IPS DF 4.7 (cell line): ENCODE measurements around the gene PRKCA.
"Not testable (repeated sequence)": the region's sequence is repeated elsewhere in the genome, so short reads cannot be mapped to it uniquely, and the experiment has no call there.

Experiments used
- DNase-seq: peaks from one replicate; pipeline ENCODE4 v3.0.0-alpha.2; 2013; ENCODE audit warnings: low spot score; ENCODE audit errors: extremely low read depth

PRKCA gene

GRCh38 chr17:66435182-66435581, 132.8 kb downstream of the PRKCA start:
- DNase-seq, result no peak

GRCh38 chr17:66436631-66437030, 134.2 kb downstream of the PRKCA start:
- no peak for DNase-seq

GRCh38 chr17:66437476-66438026, 135.1 kb downstream of the PRKCA start:
- DNase-seq, result no peak

- no peak for DNase-seq
These were observed 135.7 kb downstream of the PRKCA start for GRCh38 chr17:66438101-66438500.

GRCh38 chr17:66441101-66441661, 138.8 kb downstream of the PRKCA start:
- DNase-seq, result no peak

- DNase-seq, result no peak
These were observed 140.8 kb downstream of the PRKCA start for GRCh38 chr17:66443166-66443565.

- DNase-seq, result no peak
These were observed 141.2 kb downstream of the PRKCA start for GRCh38 chr17:66443606-66444005.

- DNase-seq, result no peak
These were observed 141.6 kb downstream of the PRKCA start for GRCh38 chr17:66444031-66444430.

GRCh38 chr17:66445229-66445628, 142.8 kb downstream of the PRKCA start:
- DNase-seq, result no peak

GRCh38 chr17:66446419-66446818, 144.0 kb downstream of the PRKCA start:
- DNase-seq, result no peak

- DNase-seq, result no peak
These were observed 144.7 kb downstream of the PRKCA start for GRCh38 chr17:66447159-66447558.

GRCh38 chr17:66448026-66448639, 145.7 kb downstream of the PRKCA start:
- no peak for DNase-seq

GRCh38 chr17:66449418-66449977, 147.1 kb downstream of the PRKCA start:
- no peak for DNase-seq

- no peak for DNase-seq
These were observed 147.8 kb downstream of the PRKCA start for GRCh38 chr17:66450008-66450851.

- no peak for DNase-seq
These were observed 148.4 kb downstream of the PRKCA start for GRCh38 chr17:66450852-66451158.

GRCh38 chr17:66451188-66452149, 149.1 kb downstream of the PRKCA start:
- DNase-seq, result no peak

GRCh38 chr17:66455060-66455459, 152.6 kb downstream of the PRKCA start:
- no peak for DNase-seq

- DNase-seq, result not testable (repeated sequence)
These were observed 155.1 kb downstream of the PRKCA start for GRCh38 chr17:66457499-66457898.

GRCh38 chr17:66458782-66459181, 156.4 kb downstream of the PRKCA start:
- no peak for DNase-seq

GRCh38 chr17:66459811-66460270, 157.4 kb downstream of the PRKCA start:
- no peak for DNase-seq

- DNase-seq, result no peak
These were observed 158.1 kb downstream of the PRKCA start for GRCh38 chr17:66460558-66460957.
